GM10266 (cell line): ENCODE results near the gene MRPS2.

Experiments
- DNase-seq: peaks from one replicate; pipeline ENCODE4 v3.0.0; 2012; ENCODE audit errors: extremely low spot score
- CTCF ChIP-seq: IDR thresholded peaks from 2 replicates; pipeline ENCODE4 v1.5.1; 2012; ENCODE audit warnings: mild to moderate bottlenecking, low read depth; ENCODE audit not compliant: control insufficient read depth, insufficient read depth; ENCODE audit errors: missing control alignments

MRPS2 gene

GRCh38 chr9:135517407-135517822 lies 16.9 kb downstream of the MRPS2 start:
- no peak for TF ChIP-seq CTCF
- DNase-seq: no peak

- TF ChIP-seq CTCF: no peak
- DNase-seq: no peak
These were observed 18.9 kb downstream of the MRPS2 start for GRCh38 chr9:135519179-135519971.

GRCh38 chr9:135520916-135521607 lies 20.6 kb downstream of the MRPS2 start, which contains the start of gene LCN1:
Gene LCN1, plus strand, starts transcription at chr9:135521440. Its CDS starts 58 bp downstream, at chr9:135521498.
- TF ChIP-seq CTCF: no peak
- no peak for DNase-seq

DNA sequence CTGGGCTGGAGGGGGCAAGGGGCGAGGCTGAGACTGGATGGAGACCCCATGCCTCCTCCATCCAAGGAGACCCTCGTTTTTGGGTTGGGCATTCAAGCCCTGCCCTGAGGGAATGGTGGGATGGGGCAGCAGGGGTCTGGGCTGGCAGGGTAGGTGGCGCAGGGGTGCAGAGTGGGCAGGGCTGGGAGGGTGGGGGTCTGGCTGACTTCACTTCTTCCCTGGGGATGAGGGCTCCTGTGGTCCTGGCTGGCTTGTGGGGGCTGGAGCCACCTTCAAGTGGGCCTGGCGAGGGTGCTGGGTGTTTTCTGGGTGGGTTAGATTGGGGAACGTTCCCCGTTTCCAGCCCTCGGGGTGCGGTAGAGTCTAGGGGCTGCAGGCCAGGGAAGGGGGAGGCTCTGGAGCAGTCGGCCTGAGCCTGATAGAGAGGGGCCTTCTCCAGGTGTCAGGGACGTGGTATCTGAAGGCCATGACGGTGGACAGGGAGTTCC lies 21.2 kb downstream of the MRPS2 start:
- no peak for DNase-seq
- TF ChIP-seq CTCF: no peak

- no peak for TF ChIP-seq CTCF
- no peak for DNase-seq
These were observed 21.8 kb downstream of the MRPS2 start for GRCh38 chr9:135522137-135522877.

- no peak for TF ChIP-seq CTCF
- no peak for DNase-seq
These were observed 22.4 kb downstream of the MRPS2 start for GRCh38 chr9:135522931-135523330.
